Smooth muscle cell (in vitro differentiated cells): ENCODE data around the gene COL24A1. TPM values are rescaled to one million over a fixed set of nuclear protein-coding genes. Genes with fewer than 3 reads are reported as not detected.
"Not testable (repeated sequence)": the region's sequence is repeated elsewhere in the genome, so short reads cannot be mapped to it uniquely, and the experiment has no call there.

Source experiments
- DNase-seq: peaks from one replicate; lab custom pipeline; 2025; ENCODE audit not compliant: unreplicated experiment; lab: John Stamatoyannopoulos, UW
- H2AFZ ChIP-seq: fragments of 200-600 bp; sonication (generic); 2 replicates; pipeline ENCODE4 v1.6.0; 2016; ENCODE audit warnings: antibody characterized with exemption, low read depth, mild to moderate bottlenecking
- H3F3A ChIP-seq: fragments of 200-600 bp; sonication (generic); 2 replicates; pipeline ENCODE4 v1.6.0; 2017; ENCODE audit warnings: antibody characterized with exemption, low read depth
- H3K27ac ChIP-seq: fragments of 200-600 bp; sonication (generic); 2 replicates; pipeline ENCODE4 v1.5.1; 2016; ENCODE audit warnings: low read depth, mild to moderate bottlenecking
- H3K27me3 ChIP-seq: fragments of 200-600 bp; sonication (generic); 2 replicates; pipeline ENCODE4 v1.6.1; 2016; ENCODE audit warnings: low read depth, mild to moderate bottlenecking
- H3K36me3 ChIP-seq: fragments of 200-600 bp; sonication (generic); 2 replicates; pipeline ENCODE4 v1.5.1; 2016; ENCODE audit warnings: low read depth
- H3K4me1 ChIP-seq: fragments of 200-600 bp; sonication (generic); 2 replicates; pipeline ENCODE4 v1.5.1; 2016; ENCODE audit warnings: low read depth
- H3K4me2 ChIP-seq: fragments of 200-600 bp; sonication (generic); 2 replicates; pipeline ENCODE4 v1.6.0; 2016; ENCODE audit warnings: mild to moderate bottlenecking
- H3K4me3 ChIP-seq: fragments of 200-600 bp; sonication (generic); 2 replicates; pipeline ENCODE4 v1.5.1; 2016; ENCODE audit warnings: mild to moderate bottlenecking
- H3K79me2 ChIP-seq: fragments of 200-600 bp; sonication (generic); 2 replicates; pipeline ENCODE4 v1.6.0; 2016; ENCODE audit warnings: low read depth, mild to moderate bottlenecking
- H3K9ac ChIP-seq: fragments of 200-600 bp; sonication (generic); 2 replicates; pipeline ENCODE4 v1.6.0; 2016; ENCODE audit warnings: low read depth
- H3K9me3 ChIP-seq: fragments of 200-600 bp; sonication (generic); replicated peaks from 2 replicates; pipeline ENCODE4 v1.5.1; 2016; ENCODE audit warnings: low read depth
- H4K20me1 ChIP-seq: fragments of 200-600 bp; sonication (generic); 2 replicates; pipeline ENCODE4 v1.6.0; 2016; ENCODE audit warnings: low read depth
- CTCF ChIP-seq: fragments of 200-600 bp; sonication (generic); IDR thresholded peaks from 2 replicates; pipeline ENCODE4 v1.5.1; 2017; ENCODE audit warnings: borderline replicate concordance, mild to moderate bottlenecking, antibody characterized with exemption; ENCODE audit not compliant: insufficient read depth, poor library complexity, severe bottlenecking
- WGBS: methylation state at CpG from one replicate; pipeline ENCODE4 v1.1.7; 2016; ENCODE audit warnings: low lambda C conversion rate; 5-methylcytosine and 5-hydroxymethylcytosine counted together
- polyA plus RNA-seq: library from polyadenylated mRNA; unstranded; fragments of >200 nt; fragmentation: Nextera tagmentation; extraction: Ambion mirVana; gene quantifications from 2 replicates; pipeline ENCODE4 v1.2.1, GENCODE V29; 2016
- total RNA-seq: library from RNA; depleted of rRNA; stranded (reverse); fragments of >200 nt; gene quantifications from 2 replicates; pipeline ENCODE4 v1.2.3, GENCODE V29; 2014

Gene COL24A1
- total and polyA plus RNA-seq, 2 experiments from 2014 or later: 1.5 to 3.2 TPM

- no peaks in the 10 kb centered on the region for H4K20me1 ChIP-seq
- H3K9ac ChIP-seq: no peak overlapping the region
- no peaks in the 10 kb centered on the region for H3K27me3 ChIP-seq
- H2AFZ ChIP-seq: no peak overlapping the region
- H3K4me3 ChIP-seq: no peak overlapping the region
- H3K4me1 ChIP-seq: no peaks in the 10 kb centered on the region
- DNase-seq: no peak
- H3F3A ChIP-seq: no peaks in the 10 kb centered on the region
- H3K79me2 ChIP-seq: no peaks in the 10 kb centered on the region
- no peak overlapping the region for H3K27ac ChIP-seq
- H3K36me3 ChIP-seq: no peaks in the 10 kb centered on the region
- no peak overlapping the region for H3K4me2 ChIP-seq
- TF ChIP-seq CTCF: no peak
- WGBS: 93% methylated on average over 16 of the region's 16 CpGs
- peaks cover 5% of the 10 kb centered on the region for H3K9me3 ChIP-seq
These were observed 66.8 kb downstream of the COL24A1 start for GRCh38 chr1:86089765-86090164.

GRCh38 chr1:86085741-86086409 is 70.7 kb downstream of the COL24A1 start:
- H3K4me2 ChIP-seq: no peak overlapping the region
- TF ChIP-seq CTCF: no peak
- H3K4me3 ChIP-seq: no peak overlapping the region
- no peaks in the 10 kb centered on the region for H3F3A ChIP-seq
- no peak for DNase-seq
- no peaks in the 10 kb centered on the region for H4K20me1 ChIP-seq
- no peaks in the 10 kb centered on the region for H3K9me3 ChIP-seq
- H3K27ac ChIP-seq: no peak overlapping the region
- H3K4me1 ChIP-seq: no peaks in the 10 kb centered on the region
- no peaks in the 10 kb centered on the region for H3K36me3 ChIP-seq
- H3K79me2 ChIP-seq: no peaks in the 10 kb centered on the region
- no peak overlapping the region for H3K9ac ChIP-seq
- H3K27me3 ChIP-seq: no peaks in the 10 kb centered on the region
- H2AFZ ChIP-seq: no peak overlapping the region
- WGBS: 96% methylated on average over 3 of the region's 3 CpGs

GRCh38 chr1:86084998-86085397 is 71.6 kb downstream of the COL24A1 start:
- Histone ChIP-seq H3F3A (no peaks in the 10 kb centered on the region), H3K9ac (no peak overlapping the region), H3K9me3 (no peaks in the 10 kb centered on the region), H3K27ac (no peak overlapping the region), H3K79me2 (no peaks in the 10 kb centered on the region), H3K4me1 (no peaks in the 10 kb centered on the region), H2AFZ (no peak overlapping the region), H4K20me1 (no peaks in the 10 kb centered on the region), H3K36me3 (no peaks in the 10 kb centered on the region), H3K4me2 (no peak overlapping the region), H3K27me3 (no peaks in the 10 kb centered on the region), H3K4me3 (no peak overlapping the region)
- DNase-seq: no peak
- no peak for TF ChIP-seq CTCF

GRCh38 chr1:86082183-86082582 is 74.4 kb downstream of the COL24A1 start:
- DNase-seq: no peak
- TF ChIP-seq CTCF: no peak

GRCh38 chr1:86072474-86072873 is 84.1 kb downstream of the COL24A1 start:
- not testable (repeated sequence) for H4K20me1 ChIP-seq, H3K27me3 ChIP-seq, H3K79me2 ChIP-seq, H3K4me1 ChIP-seq, H3K9me3 ChIP-seq, H3K4me3 ChIP-seq, H2AFZ ChIP-seq, H3K36me3 ChIP-seq, H3F3A ChIP-seq, DNase-seq, H3K4me2 ChIP-seq, H3K27ac ChIP-seq, H3K9ac ChIP-seq
- 79% methylated on average over 6 of the region's 6 CpGs for WGBS

More at GRCh38 chr1:86082183-86082582, 74.4 kb downstream of the COL24A1 start:
- Histone ChIP-seq H3K36me3 (no peaks in the 10 kb centered on the region), H3K9me3 (no peaks in the 10 kb centered on the region), H2AFZ (no peak overlapping the region), H3K27me3 (no peaks in the 10 kb centered on the region), H3K79me2 (no peaks in the 10 kb centered on the region), H3K27ac (no peak overlapping the region), H3K4me3 (no peak overlapping the region), H3F3A (no peaks in the 10 kb centered on the region), H3K4me2 (no peak overlapping the region), H3K4me1 (no peaks in the 10 kb centered on the region), H3K9ac (no peak overlapping the region), H4K20me1 (no peaks in the 10 kb centered on the region)

- H3K4me1 ChIP-seq, H3K27me3 ChIP-seq, H3K4me2 ChIP-seq, H3K9ac ChIP-seq, H2AFZ ChIP-seq, H3K27ac ChIP-seq, H3K79me2 ChIP-seq, H4K20me1 ChIP-seq, H3K9me3 ChIP-seq, H3F3A ChIP-seq, H3K4me3 ChIP-seq, DNase-seq, H3K36me3 ChIP-seq: not testable (repeated sequence)
- WGBS: 88% methylated on average over 6 of the region's 6 CpGs
These were observed 84.7 kb downstream of the COL24A1 start for GRCh38 chr1:86071870-86072269.
